Parathyroid adenoma (tissue), 2 donors: Measurements from ENCODE around the gene REEP2.

Experiments used
- H2AFZ ChIP-seq: fragments of 300-600 bp; sonication (generic); one replicate; pipeline ENCODE4 v1.7.0; 2017; ENCODE audit warnings: antibody characterized with exemption, mild to moderate bottlenecking
- H3K27ac ChIP-seq: fragments of 300-600 bp; sonication (generic); one replicate; pipeline ENCODE4 v1.7.0; 2017
- H3K27me3 ChIP-seq: fragments of 300-600 bp; sonication (generic); one replicate; pipeline ENCODE4 v1.7.0; 2017; ENCODE audit warnings: low read length; ENCODE audit not compliant: control insufficient read depth, insufficient read depth
- H3K36me3 ChIP-seq: fragments of 300-600 bp; sonication (generic); one replicate; pipeline ENCODE4 v1.7.0; 2017; ENCODE audit warnings: low read length; ENCODE audit not compliant: control insufficient read depth, insufficient read depth
- H3K4me1 ChIP-seq: fragments of 300-600 bp; sonication (generic); one replicate; pipeline ENCODE4 v1.7.0; 2017; ENCODE audit warnings: control low read depth
- H3K4me2 ChIP-seq: fragments of 300-600 bp; sonication (generic); one replicate; pipeline ENCODE4 v1.7.0; 2017; ENCODE audit warnings: low read length
- H3K4me3 ChIP-seq: fragments of 300-600 bp; sonication (generic); one replicate; pipeline ENCODE4 v1.7.0; 2017; ENCODE audit warnings: low read depth, low read length
- H3K79me2 ChIP-seq: fragments of 300-600 bp; sonication (generic); one replicate; pipeline ENCODE4 v1.7.0; 2017; ENCODE audit warnings: control low read depth
- H3K9ac ChIP-seq: fragments of 300-600 bp; sonication (generic); one replicate; pipeline ENCODE4 v1.7.0; 2017; ENCODE audit warnings: mild to moderate bottlenecking
- H3K9me3 ChIP-seq: fragments of 300-600 bp; sonication (generic); one replicate; pipeline ENCODE4 v1.7.0; 2017; ENCODE audit warnings: low read length; ENCODE audit not compliant: control insufficient read depth
- CTCF ChIP-seq: fragments of 300-600 bp; sonication (generic); IDR thresholded peaks from one replicate; pipeline ENCODE4 v1.7.0; 2017; ENCODE audit warnings: antibody characterized with exemption, mild to moderate bottlenecking
- donor health status: primary hyperparathyroidism.

The REEP2 gene

GRCh38 chr5:138453590-138453989, 14.7 kb downstream of the REEP2 start:
- Histone ChIP-seq H3K4me3 (no peak overlapping the region), H3K27ac (no peak overlapping the region), H3K9ac (no peak overlapping the region), H3K79me2 (no peaks in the 10 kb centered on the region), H2AFZ (no peak overlapping the region), H3K27me3 (no peaks in the 10 kb centered on the region), H3K4me1 (peaks cover 4% of the 10 kb centered on the region), H3K4me2 (no peak overlapping the region), H3K36me3 (no peaks in the 10 kb centered on the region), H3K9me3 (no peaks in the 10 kb centered on the region)
- no peak for TF ChIP-seq CTCF

DNA sequence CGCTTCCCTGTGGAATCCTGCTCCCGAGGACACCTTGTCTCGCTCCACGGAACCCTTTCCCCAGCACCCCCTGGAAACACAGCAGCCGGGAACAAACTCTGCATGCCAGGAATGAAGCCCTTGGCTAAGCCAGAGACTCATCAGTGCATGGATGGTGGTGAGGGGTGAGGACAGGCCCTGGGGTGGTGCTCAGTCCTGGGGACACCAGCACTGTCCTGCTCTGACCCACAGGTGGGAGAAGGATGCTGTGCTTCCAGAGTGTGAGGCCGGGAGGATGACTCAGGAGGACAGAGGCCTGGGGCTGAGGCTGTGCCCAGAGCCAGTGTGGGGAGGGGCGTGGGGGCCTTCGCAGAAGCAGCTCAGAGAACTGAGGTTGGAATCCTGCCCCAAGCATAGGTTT, 15.3 kb downstream of the REEP2 start:
- Histone ChIP-seq H3K4me3 (no peak overlapping the region), H3K9me3 (no peaks in the 10 kb centered on the region), H3K79me2 (no peaks in the 10 kb centered on the region), H2AFZ (no peak overlapping the region), H3K9ac (no peak overlapping the region), H3K27ac (no peak overlapping the region), H3K4me1 (peaks cover 2% of the 10 kb centered on the region), H3K36me3 (no peaks in the 10 kb centered on the region), H3K4me2 (no peak overlapping the region), H3K27me3 (no peaks in the 10 kb centered on the region)
- no peak for TF ChIP-seq CTCF

- Histone ChIP-seq H3K27me3 (no peaks in the 10 kb centered on the region), H3K36me3 (no peaks in the 10 kb centered on the region), H3K4me1 (no peaks in the 10 kb centered on the region), H3K27ac (no peak overlapping the region), H2AFZ (no peak overlapping the region), H3K4me3 (no peak overlapping the region), H3K9me3 (no peaks in the 10 kb centered on the region), H3K4me2 (no peak overlapping the region), H3K79me2 (no peaks in the 10 kb centered on the region), H3K9ac (no peak overlapping the region)
- TF ChIP-seq CTCF, result no peak
Observed at GRCh38 chr5:138455232-138455930, 16.5 kb downstream of the REEP2 start.

- Histone ChIP-seq H3K9ac (no peak overlapping the region), H3K27me3 (no peaks in the 10 kb centered on the region), H3K79me2 (no peaks in the 10 kb centered on the region), H3K4me1 (no peaks in the 10 kb centered on the region), H3K4me3 (no peak overlapping the region), H3K27ac (no peak overlapping the region), H2AFZ (no peak overlapping the region), H3K36me3 (no peaks in the 10 kb centered on the region), H3K4me2 (no peak overlapping the region), H3K9me3 (no peaks in the 10 kb centered on the region)
- TF ChIP-seq CTCF, result no peak
Observed at GRCh38 chr5:138457531-138458275, 18.8 kb downstream of the REEP2 start.
